B cell (primary cell): ENCODE results near the gene ATF7IP2.

Experiments
- EZH2 ChIP-seq: IDR thresholded peaks from 2 replicates; pipeline ENCODE4 v1.6.1; 2012; ENCODE audit warnings: borderline replicate concordance, low read depth, mild to moderate bottlenecking, moderate library complexity, low read length; ENCODE audit not compliant: insufficient read depth, poor library complexity, severe bottlenecking
- TF ChIP-seq, protein P1 (sequence below): fragments of 200-600 bp; IDR thresholded peaks from one replicate; pipeline ENCODE4 v1.8.0; 2022; ENCODE audit warnings: antibody characterized with exemption, mild to moderate bottlenecking

GRCh38 chr16:10529895-10530669, 144.2 kb downstream of the ATF7IP2 start:
- TF ChIP-seq, protein P1, sequence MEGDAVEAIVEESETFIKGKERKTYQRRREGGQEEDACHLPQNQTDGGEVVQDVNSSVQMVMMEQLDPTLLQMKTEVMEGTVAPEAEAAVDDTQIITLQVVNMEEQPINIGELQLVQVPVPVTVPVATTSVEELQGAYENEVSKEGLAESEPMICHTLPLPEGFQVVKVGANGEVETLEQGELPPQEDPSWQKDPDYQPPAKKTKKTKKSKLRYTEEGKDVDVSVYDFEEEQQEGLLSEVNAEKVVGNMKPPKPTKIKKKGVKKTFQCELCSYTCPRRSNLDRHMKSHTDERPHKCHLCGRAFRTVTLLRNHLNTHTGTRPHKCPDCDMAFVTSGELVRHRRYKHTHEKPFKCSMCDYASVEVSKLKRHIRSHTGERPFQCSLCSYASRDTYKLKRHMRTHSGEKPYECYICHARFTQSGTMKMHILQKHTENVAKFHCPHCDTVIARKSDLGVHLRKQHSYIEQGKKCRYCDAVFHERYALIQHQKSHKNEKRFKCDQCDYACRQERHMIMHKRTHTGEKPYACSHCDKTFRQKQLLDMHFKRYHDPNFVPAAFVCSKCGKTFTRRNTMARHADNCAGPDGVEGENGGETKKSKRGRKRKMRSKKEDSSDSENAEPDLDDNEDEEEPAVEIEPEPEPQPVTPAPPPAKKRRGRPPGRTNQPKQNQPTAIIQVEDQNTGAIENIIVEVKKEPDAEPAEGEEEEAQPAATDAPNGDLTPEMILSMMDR = no peak
- no peak for TF ChIP-seq EZH2
